CD4-positive, alpha-beta T cell (primary cell): ENCODE data around the gene CDC45. TPM values are rescaled to one million over a fixed set of nuclear protein-coding genes. Genes with fewer than 3 reads are reported as not detected.

Source experiments
- ATAC-seq: fragments of 200-7000 bp; cut with Tn5 transposase; one replicate; pipeline ENCODE4 v1.10.0; 2022; ENCODE audit warnings: mild to moderate bottlenecking; ENCODE audit not compliant: poor library complexity
- CTCF ChIA-PET: fragments of 350-600 bp; sonication (Branson Sonifier 250); formaldehyde crosslinking; loops from one replicate; lab custom pipeline; 2021; ENCODE audit warnings: antibody characterized with exemption, inconsistent platforms; lab: Charles Lee
- POLR2A ChIA-PET: fragments of 350-600 bp; sonication (Branson Sonifier 250); formaldehyde crosslinking; loops from one replicate; lab custom pipeline; 2021; ENCODE audit warnings: antibody characterized with exemption, inconsistent platforms; lab: Charles Lee
- DNase-seq, 14 experiments: peaks; one replicate each; pipeline ENCODE4 v3.0.0-alpha.2; 2013 to 2020; ENCODE audit warnings: mixed read lengths in 2 of 14
- H3K27ac ChIP-seq, 2 donors: one replicate each; pipeline versions ENCODE4 v1.5.1 to v1.7.0; 2013; ENCODE audit warnings: low read length in 2 of 2, low read depth in 1 of 2, mild to moderate bottlenecking in 1 of 2
- H3K27me3 ChIP-seq, 2 experiments: 1 replicate in 1 of 2; 2 replicates in 1 of 2; pipeline versions ENCODE4 v1.6.1 to v1.7.0; 2013; ENCODE audit warnings: low read length in 2 of 2, control low read depth in 1 of 2, mild to moderate bottlenecking in 1 of 2, moderate library complexity in 1 of 2; ENCODE audit not compliant: insufficient read depth in 2 of 2, control insufficient read depth in 1 of 2
- H3K36me3 ChIP-seq: one replicate; pipeline ENCODE4 v1.6.1; 2013; ENCODE audit warnings: low read length, control low read depth; ENCODE audit not compliant: insufficient read depth
- H3K4me1 ChIP-seq: one replicate; pipeline ENCODE4 v1.6.1; 2013; ENCODE audit warnings: low read length, control low read depth; ENCODE audit not compliant: insufficient read depth
- H3K4me3 ChIP-seq: one replicate; pipeline ENCODE4 v1.5.1; 2013; ENCODE audit warnings: mild to moderate bottlenecking, low read length, moderate library complexity
- H3K9me3 ChIP-seq, 2 experiments: 1 replicate in 1 of 2; 2 replicates in 1 of 2; pipeline versions ENCODE4 v1.6.1 to v1.7.0; 2013; ENCODE audit warnings: low read length in 2 of 2, mild to moderate bottlenecking in 2 of 2, control low read depth in 1 of 2, moderate library complexity in 1 of 2; ENCODE audit not compliant: control insufficient read depth in 1 of 2, insufficient read depth in 1 of 2
- H3K27ac Mint-ChIP-seq: one replicate; pipeline ENCODE4 v1.8.0; 2020; ENCODE audit warnings: mixed read lengths
- H3K27me3 Mint-ChIP-seq: one replicate; pipeline ENCODE4 v1.8.0; 2021; ENCODE audit warnings: mixed read lengths
- H3K36me3 Mint-ChIP-seq: one replicate; pipeline ENCODE4 v1.8.0; 2021; ENCODE audit warnings: low read depth, mixed read lengths
- H3K4me1 Mint-ChIP-seq: one replicate; pipeline ENCODE4 v1.8.0; 2021; ENCODE audit warnings: low read depth, mixed read lengths
- H3K4me3 Mint-ChIP-seq: one replicate; pipeline ENCODE4 v1.8.0; 2020; ENCODE audit warnings: mild to moderate bottlenecking, mixed read lengths
- H3K9me3 Mint-ChIP-seq: one replicate; pipeline ENCODE4 v1.8.0; 2020; ENCODE audit warnings: mixed read lengths
- CTCF ChIP-seq: fragments of 200-600 bp; IDR thresholded peaks from one replicate; pipeline ENCODE4 v1.8.0; 2022; ENCODE audit warnings: antibody characterized with exemption, mild to moderate bottlenecking
- intact Hi-C, 2 experiments: fragments of 100-400 bp; cut with DNase I in 1 of 2; cut with micrococcal nuclease in 1 of 2; formaldehyde crosslinking; loops; one replicate each; pipeline versions ENCODE4 v1.15.1 to v1.9.0; 2023 to 2025; cut with DNase I, micrococcal nuclease
- total RNA-seq, 174 experiments: library from RNA in 2 of 174; stranded (reverse) in 2 of 174; gene quantifications; one replicate each; pipeline ENCODE4 v1.2.3 and lab custom pipeline; 2021 to 2026

The CDC45 gene
- total RNA-seq, 2 experiments from 2014 or later: 0.75 to 0.82 TPM

GRCh38 chr22:19559956-19560355, 80.2 kb downstream of the CDC45 start:
- no peak for TF ChIP-seq CTCF
- CTCF ChIA-PET: no interaction called here

GRCh38 chr22:19565382-19566278, 85.9 kb downstream of the CDC45 start:
- ChIA-PET POLR2A (no interaction called here), CTCF (no interaction called here)
- intact Hi-C loops: no loop called here
- Mint-ChIP-seq H3K4me1 (no peaks in the 10 kb centered on the region), H3K27ac (no peak overlapping the region), H3K9me3 (no peaks in the 10 kb centered on the region), H3K36me3 (no peaks in the 10 kb centered on the region), H3K4me3 (no peak overlapping the region), H3K27me3 (no peaks in the 10 kb centered on the region)
- H3K4me3 ChIP-seq: no peak overlapping the region
- no peak overlapping the region for H3K27ac ChIP-seq
- ATAC-seq: no peak
- H3K36me3 ChIP-seq: no peaks in the 10 kb centered on the region
- no peak for TF ChIP-seq CTCF
- peaks cover 0 to 3% of the 10 kb centered on the region in 2 experiments for H3K27me3 ChIP-seq
- DNase-seq: no peak
- H3K9me3 ChIP-seq: no peaks in the 10 kb centered on the region
- H3K4me1 ChIP-seq: no peaks in the 10 kb centered on the region

More at GRCh38 chr22:19559956-19560355, 80.2 kb downstream of the CDC45 start:
- Histone ChIP-seq H3K4me3 (no peak overlapping the region), H3K27ac (no peak overlapping the region), H3K36me3 (no peaks in the 10 kb centered on the region), H3K4me1 (no peaks in the 10 kb centered on the region), H3K27me3 (no peaks in the 10 kb centered on the region), H3K9me3 (no peaks in the 10 kb centered on the region)
- no peak overlapping the region for H3K27ac Mint-ChIP-seq
- POLR2A ChIA-PET: no interaction called here
- ATAC-seq (no peak), DNase-seq (no peak)
- H3K4me1 Mint-ChIP-seq: no peaks in the 10 kb centered on the region
- no peaks in the 10 kb centered on the region for H3K9me3 Mint-ChIP-seq
- H3K27me3 Mint-ChIP-seq: no peaks in the 10 kb centered on the region
- no peak overlapping the region for H3K4me3 Mint-ChIP-seq
- no peaks in the 10 kb centered on the region for H3K36me3 Mint-ChIP-seq
- intact Hi-C loops: loop anchor here in 1 of 2 experiments (5.0 kb wide), 1 partner anchor 67 kb away; no protein-coding TSS in a partner anchor

- Histone ChIP-seq H3K4me3 (no peak overlapping the region), H3K27me3 (peaks cover 0 to 3% of the 10 kb centered on the region in 2 experiments), H3K4me1 (no peaks in the 10 kb centered on the region), H3K36me3 (no peaks in the 10 kb centered on the region), H3K27ac (no peak overlapping the region), H3K9me3 (no peaks in the 10 kb centered on the region)
- H3K36me3 Mint-ChIP-seq: no peaks in the 10 kb centered on the region
- no peaks in the 10 kb centered on the region for H3K4me1 Mint-ChIP-seq
- DNase-seq (no peak), ATAC-seq (no peak)
- no peak for TF ChIP-seq CTCF
- no peaks in the 10 kb centered on the region for H3K9me3 Mint-ChIP-seq
- ChIA-PET CTCF (no interaction called here), POLR2A (no interaction called here)
- no peak overlapping the region for H3K4me3 Mint-ChIP-seq
- H3K27ac Mint-ChIP-seq: no peak overlapping the region
- intact Hi-C loops: no loop called here
- no peaks in the 10 kb centered on the region for H3K27me3 Mint-ChIP-seq
Measured at GRCh38 chr22:19566279-19567156, 86.8 kb downstream of the CDC45 start.
